ENCODE data around the gene DNAJB13.

The DNAJB13 gene

DNA sequence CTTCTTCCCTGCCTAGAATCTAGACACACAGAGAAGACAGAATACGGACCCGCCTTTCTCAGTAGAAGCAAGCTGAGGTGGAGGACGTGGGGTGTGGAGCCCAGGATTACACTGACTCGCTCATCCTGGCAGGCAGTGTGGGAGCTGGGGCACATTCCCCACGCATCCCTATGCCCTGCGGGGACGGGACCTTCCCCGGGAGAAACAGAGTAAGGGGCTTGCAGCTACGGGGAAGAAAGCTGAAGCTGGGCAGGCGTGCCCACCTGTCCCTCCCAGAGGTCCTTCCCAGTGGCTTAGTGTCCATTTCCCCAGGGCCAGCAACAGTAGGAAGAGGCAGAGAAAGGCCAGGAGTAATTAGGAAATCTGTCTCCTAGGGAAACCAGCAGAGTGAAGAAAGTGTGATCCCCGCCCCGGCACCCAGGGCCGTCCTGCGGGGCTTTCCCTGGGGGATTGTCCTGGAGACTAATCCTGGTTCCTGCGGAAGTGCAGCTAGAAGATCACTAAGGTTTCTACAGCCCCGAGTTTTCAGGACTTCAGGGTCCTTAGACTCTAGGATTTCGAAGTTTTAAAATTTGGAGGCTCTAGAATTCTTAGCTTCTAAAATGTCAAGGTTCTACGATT is 7.8 kb downstream of the DNAJB13 start:
- Histone ChIP-seq H4K20me1 (ENCODE audit: control insufficient read depth, insufficient read depth, low read depth, low read length) (no peaks in the 10 kb centered on the region), H3K9me2 (replicated peaks; ENCODE audit: control insufficient read depth, low read length) (no peaks in the 10 kb centered on the region), H3K79me2 (ENCODE audit: control insufficient read depth, low read length) (no peaks in the 10 kb centered on the region), H3K36me3 (ENCODE audit: control insufficient read depth, low read length) (no peaks in the 10 kb centered on the region), H3K4me2 (ENCODE audit: low read length) (no peak overlapping the region), H3F3A (ENCODE audit: control insufficient read depth, insufficient read depth) (no peaks in the 10 kb centered on the region), H3K27ac (ENCODE audit: low read depth, low read length) (no peak overlapping the region), H3K27me3 (ENCODE audit: control insufficient read depth, low read length) (peaks cover 14% of the 10 kb centered on the region; the same call in 1 of the 2 replicates), H3K9me3 (ENCODE audit: control insufficient read depth, insufficient read depth, low read length) (no peaks in the 10 kb centered on the region), H3K4me1 (ENCODE audit: control insufficient read depth, low read length) (0 out of 2 replicates have a peak, but pooled peaks cover 6% of the 10 kb centered on the region), H3K4me3 (ENCODE audit: low read length) (no peak overlapping the region)
- TF ChIP-seq, protein P1, sequence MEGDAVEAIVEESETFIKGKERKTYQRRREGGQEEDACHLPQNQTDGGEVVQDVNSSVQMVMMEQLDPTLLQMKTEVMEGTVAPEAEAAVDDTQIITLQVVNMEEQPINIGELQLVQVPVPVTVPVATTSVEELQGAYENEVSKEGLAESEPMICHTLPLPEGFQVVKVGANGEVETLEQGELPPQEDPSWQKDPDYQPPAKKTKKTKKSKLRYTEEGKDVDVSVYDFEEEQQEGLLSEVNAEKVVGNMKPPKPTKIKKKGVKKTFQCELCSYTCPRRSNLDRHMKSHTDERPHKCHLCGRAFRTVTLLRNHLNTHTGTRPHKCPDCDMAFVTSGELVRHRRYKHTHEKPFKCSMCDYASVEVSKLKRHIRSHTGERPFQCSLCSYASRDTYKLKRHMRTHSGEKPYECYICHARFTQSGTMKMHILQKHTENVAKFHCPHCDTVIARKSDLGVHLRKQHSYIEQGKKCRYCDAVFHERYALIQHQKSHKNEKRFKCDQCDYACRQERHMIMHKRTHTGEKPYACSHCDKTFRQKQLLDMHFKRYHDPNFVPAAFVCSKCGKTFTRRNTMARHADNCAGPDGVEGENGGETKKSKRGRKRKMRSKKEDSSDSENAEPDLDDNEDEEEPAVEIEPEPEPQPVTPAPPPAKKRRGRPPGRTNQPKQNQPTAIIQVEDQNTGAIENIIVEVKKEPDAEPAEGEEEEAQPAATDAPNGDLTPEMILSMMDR (IDR thresholded peaks at IDR 0.05; ENCODE audit: low read depth, low read length, poor library complexity, severe bottlenecking), result no peak
- TF ChIP-seq EZH2phosphoT487 (IDR thresholded peaks at IDR 0.05; ENCODE audit: borderline replicate concordance, low read length), result no peak

DNA sequence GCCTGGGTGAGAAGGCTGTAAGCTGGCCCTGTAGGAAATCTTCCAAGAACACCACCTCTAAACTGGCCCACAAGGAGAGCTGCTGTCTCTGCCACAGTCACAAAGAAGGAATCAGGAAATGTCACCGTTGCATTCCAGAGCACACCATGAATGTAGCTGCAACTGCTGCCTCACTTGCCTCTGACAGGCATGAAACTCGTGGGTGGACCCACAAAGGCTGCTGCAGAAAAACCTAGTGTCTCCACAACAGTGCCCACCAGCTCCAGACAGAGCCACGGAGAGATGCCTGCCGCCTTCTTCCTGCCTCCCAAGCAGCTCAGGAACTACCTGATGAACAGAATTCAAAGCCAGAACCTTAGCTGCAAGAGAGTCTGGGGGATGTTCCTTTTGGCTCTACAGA is 10.5 kb downstream of the DNAJB13 start:
- no peak for TF ChIP-seq EZH2phosphoT487 (IDR thresholded peaks at IDR 0.05; ENCODE audit: borderline replicate concordance, low read length)
- TF ChIP-seq, protein P1 (IDR thresholded peaks at IDR 0.05; ENCODE audit: low read depth, low read length, poor library complexity, severe bottlenecking), result no peak
- H3K79me2 ChIP-seq (ENCODE audit: control insufficient read depth, low read length), result no peaks in the 10 kb centered on the region
- no peaks in the 10 kb centered on the region for H4K20me1 ChIP-seq (ENCODE audit: control insufficient read depth, insufficient read depth, low read depth, low read length)

DNA sequence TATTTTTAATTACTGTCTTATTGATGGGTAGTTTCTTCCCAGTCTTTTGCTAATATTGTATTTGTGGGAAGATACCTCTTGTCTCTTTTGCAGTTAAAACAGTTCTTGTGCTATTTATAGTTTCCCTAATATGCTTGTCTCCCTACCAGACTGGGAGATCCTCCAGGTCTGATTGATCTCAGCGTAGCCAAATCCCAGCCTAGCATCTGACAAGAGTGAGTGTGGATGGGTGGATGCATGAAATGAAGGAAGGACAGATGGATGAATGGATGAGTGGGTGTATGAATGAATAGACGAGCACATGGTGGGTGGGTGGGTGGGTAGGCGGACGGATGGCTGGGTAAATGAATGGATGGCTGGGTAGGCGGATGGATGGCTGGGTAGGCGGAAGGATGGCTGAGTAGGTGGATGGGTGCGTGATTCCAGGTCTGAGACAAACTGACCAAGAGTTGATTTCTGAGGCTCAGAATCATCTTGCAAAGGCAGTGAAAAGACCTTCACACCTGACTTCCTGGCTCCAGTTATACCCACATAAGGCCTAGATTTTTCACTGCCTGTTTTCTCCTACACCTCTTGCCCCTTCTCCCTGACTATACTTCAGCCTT is 11.4 kb downstream of the DNAJB13 start:
- Histone ChIP-seq H4K20me1 (ENCODE audit: control insufficient read depth, insufficient read depth, low read depth, low read length) (no peaks in the 10 kb centered on the region), H3K36me3 (ENCODE audit: control insufficient read depth, low read length) (no peaks in the 10 kb centered on the region), H3K27me3 (ENCODE audit: control insufficient read depth, low read length) (peaks cover 20% of the 10 kb centered on the region), H3K4me3 (ENCODE audit: low read length) (no peak overlapping the region), H3K27ac (ENCODE audit: low read depth, low read length) (no peak overlapping the region), H3K79me2 (ENCODE audit: control insufficient read depth, low read length) (no peaks in the 10 kb centered on the region), H3F3A (ENCODE audit: control insufficient read depth, insufficient read depth) (no peaks in the 10 kb centered on the region), H3K9me3 (ENCODE audit: control insufficient read depth, insufficient read depth, low read length) (no peaks in the 10 kb centered on the region), H3K4me1 (ENCODE audit: control insufficient read depth, low read length) (peaks cover 20% of the 10 kb centered on the region), H3K9me2 (replicated peaks; ENCODE audit: control insufficient read depth, low read length) (no peaks in the 10 kb centered on the region), H3K4me2 (ENCODE audit: low read length) (no peak overlapping the region)
- no peak for TF ChIP-seq EZH2phosphoT487 (IDR thresholded peaks at IDR 0.05; ENCODE audit: borderline replicate concordance, low read length)
- TF ChIP-seq, protein P1 (IDR thresholded peaks at IDR 0.05; ENCODE audit: low read depth, low read length, poor library complexity, severe bottlenecking), result no peak

More for the DNA sequence above, 10.5 kb downstream of the DNAJB13 start:
- Histone ChIP-seq H3F3A (ENCODE audit: control insufficient read depth, insufficient read depth) (no peaks in the 10 kb centered on the region), H3K9me3 (ENCODE audit: control insufficient read depth, insufficient read depth, low read length) (no peaks in the 10 kb centered on the region), H3K27ac (ENCODE audit: low read depth, low read length) (no peak overlapping the region), H3K4me1 (ENCODE audit: control insufficient read depth, low read length) (peaks cover 20% of the 10 kb centered on the region), H3K4me2 (ENCODE audit: low read length) (no peak overlapping the region), H3K27me3 (ENCODE audit: control insufficient read depth, low read length) (peaks cover 20% of the 10 kb centered on the region), H3K36me3 (ENCODE audit: control insufficient read depth, low read length) (no peaks in the 10 kb centered on the region), H3K9me2 (replicated peaks; ENCODE audit: control insufficient read depth, low read length) (no peaks in the 10 kb centered on the region), H3K4me3 (ENCODE audit: low read length) (no peak overlapping the region)

All from DOHH2 (cell line).